OCI-LY1 (cell line): Measurements from ENCODE around the gene BPTF.

ENCODE experiments used
- EZH2 ChIP-seq: fragments of 200-600 bp; sonication (generic), shearing (Covaris generic); IDR thresholded peaks from 2 replicates; pipeline ENCODE4 v1.8.0; 2017; ENCODE audit warnings: borderline replicate concordance, mixed run types, mild to moderate bottlenecking, antibody characterized with exemption, low read length, moderate library complexity, mixed read lengths
- TF ChIP-seq, protein P1 (sequence below): fragments of 200-600 bp; sonication (generic), shearing (Covaris generic); IDR thresholded peaks from 2 replicates; pipeline ENCODE4 v1.5.1; 2017; ENCODE audit warnings: mild to moderate bottlenecking, antibody characterized with exemption, low read length, moderate library complexity, mixed read lengths

- TF ChIP-seq, protein P1, sequence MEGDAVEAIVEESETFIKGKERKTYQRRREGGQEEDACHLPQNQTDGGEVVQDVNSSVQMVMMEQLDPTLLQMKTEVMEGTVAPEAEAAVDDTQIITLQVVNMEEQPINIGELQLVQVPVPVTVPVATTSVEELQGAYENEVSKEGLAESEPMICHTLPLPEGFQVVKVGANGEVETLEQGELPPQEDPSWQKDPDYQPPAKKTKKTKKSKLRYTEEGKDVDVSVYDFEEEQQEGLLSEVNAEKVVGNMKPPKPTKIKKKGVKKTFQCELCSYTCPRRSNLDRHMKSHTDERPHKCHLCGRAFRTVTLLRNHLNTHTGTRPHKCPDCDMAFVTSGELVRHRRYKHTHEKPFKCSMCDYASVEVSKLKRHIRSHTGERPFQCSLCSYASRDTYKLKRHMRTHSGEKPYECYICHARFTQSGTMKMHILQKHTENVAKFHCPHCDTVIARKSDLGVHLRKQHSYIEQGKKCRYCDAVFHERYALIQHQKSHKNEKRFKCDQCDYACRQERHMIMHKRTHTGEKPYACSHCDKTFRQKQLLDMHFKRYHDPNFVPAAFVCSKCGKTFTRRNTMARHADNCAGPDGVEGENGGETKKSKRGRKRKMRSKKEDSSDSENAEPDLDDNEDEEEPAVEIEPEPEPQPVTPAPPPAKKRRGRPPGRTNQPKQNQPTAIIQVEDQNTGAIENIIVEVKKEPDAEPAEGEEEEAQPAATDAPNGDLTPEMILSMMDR = no peak
- TF ChIP-seq EZH2 = no peak
Observed at GRCh38 chr17:67785122-67785477, 40.2 kb upstream of the BPTF start.
